Neuronal stem cell (in vitro differentiated cells): ENCODE results near the gene SHFL. TPM values are rescaled to one million over a fixed set of nuclear protein-coding genes. Genes with fewer than 3 reads are reported as not detected.

Experiments used
- DNase-seq: peaks from one replicate; pipeline ENCODE4 v3.0.0-alpha.2; 2013; ENCODE audit warnings: low spot score
- H2AFZ ChIP-seq: one replicate; pipeline ENCODE4 v1.6.1; 2013; ENCODE audit warnings: mild to moderate bottlenecking, low read length, inconsistent platforms
- H2AK5ac ChIP-seq: 2 replicates; pipeline ENCODE4 v1.6.1; 2013; ENCODE audit warnings: low read depth, mild to moderate bottlenecking, inconsistent platforms, low read length, moderate library complexity, mixed read lengths
- H2BK120ac ChIP-seq: 2 replicates; pipeline ENCODE4 v1.6.1; 2013; ENCODE audit warnings: low read depth, mild to moderate bottlenecking, inconsistent platforms, low read length, moderate library complexity, mixed read lengths
- H2BK12ac ChIP-seq: one replicate; pipeline ENCODE4 v1.6.1; 2013; ENCODE audit warnings: low read length, inconsistent platforms
- H2BK15ac ChIP-seq: 2 replicates; pipeline ENCODE4 v1.6.1; 2013; ENCODE audit warnings: mild to moderate bottlenecking, low read length, inconsistent platforms, mixed read lengths
- H2BK5ac ChIP-seq: one replicate; pipeline ENCODE4 v1.6.1; 2013; ENCODE audit warnings: inconsistent platforms, mild to moderate bottlenecking, low read length, moderate library complexity
- H3K14ac ChIP-seq: one replicate; pipeline ENCODE4 v1.6.1; 2013; ENCODE audit warnings: low read length, inconsistent platforms
- H3K18ac ChIP-seq: 2 replicates; pipeline ENCODE4 v1.6.1; 2013; ENCODE audit warnings: low read length, inconsistent platforms
- H3K23ac ChIP-seq: 2 replicates; pipeline ENCODE4 v1.6.1; 2013; ENCODE audit warnings: low read depth, mild to moderate bottlenecking, mixed read lengths, low read length, inconsistent platforms; ENCODE audit not compliant: poor library complexity
- H3K27ac ChIP-seq: replicated peaks from 3 replicates; pipeline ENCODE4 v1.5.1; 2013; ENCODE audit warnings: low read length, inconsistent platforms
- H3K27me3 ChIP-seq, 3 experiments: 2 replicates each; pipeline ENCODE4 v1.6.1; 2013; ENCODE audit warnings: low read length in 3 of 3, mild to moderate bottlenecking in 2 of 3, inconsistent platforms in 1 of 3, low read depth in 1 of 3, mixed read lengths in 1 of 3, moderate library complexity in 1 of 3; ENCODE audit not compliant: control insufficient read depth in 3 of 3, insufficient read depth in 3 of 3
- H3K36me3 ChIP-seq, 2 donors: replicated peaks in 1 of 2; 2 replicates each; pipeline ENCODE4 v1.6.1; 2013; ENCODE audit warnings: low read length in 2 of 2; ENCODE audit not compliant: control insufficient read depth in 2 of 2, insufficient read depth in 2 of 2
- H3K4ac ChIP-seq: 2 replicates; pipeline ENCODE4 v1.6.1; 2013; ENCODE audit warnings: inconsistent platforms, mild to moderate bottlenecking, low read length, moderate library complexity
- H3K4me1 ChIP-seq, 2 donors: 1 replicate in 1 of 2; 2 replicates in 1 of 2; pipeline ENCODE4 v1.6.1; 2013; ENCODE audit warnings: low read length in 2 of 2, low read depth in 1 of 2; ENCODE audit not compliant: control insufficient read depth in 2 of 2, insufficient read depth in 1 of 2
- H3K4me2 ChIP-seq: one replicate; pipeline ENCODE4 v1.6.1; 2013; ENCODE audit warnings: mild to moderate bottlenecking, low read length, inconsistent platforms; ENCODE audit not compliant: insufficient read depth, poor library complexity, severe bottlenecking
- H3K4me3 ChIP-seq, 2 donors: 2 replicates each; pipeline ENCODE4 v1.5.1; 2013; ENCODE audit warnings: low read length in 2 of 2, mild to moderate bottlenecking in 2 of 2, inconsistent platforms in 1 of 2, moderate library complexity in 1 of 2
- H3K79me1 ChIP-seq: one replicate; pipeline ENCODE4 v1.6.1; 2013; ENCODE audit warnings: low read depth, mild to moderate bottlenecking, inconsistent platforms, low read length, moderate library complexity
- H3K9ac ChIP-seq: one replicate; pipeline ENCODE4 v1.6.1; 2013; ENCODE audit warnings: mild to moderate bottlenecking, low read depth, low read length, inconsistent platforms; ENCODE audit not compliant: poor library complexity
- H3K9me3 ChIP-seq, 2 donors: replicated peaks in 1 of 2; 2 replicates each; pipeline versions ENCODE3 to v1.6.1; 2013; ENCODE audit warnings: low read length in 2 of 2, mild to moderate bottlenecking in 2 of 2, inconsistent platforms in 1 of 2, low read depth in 1 of 2, mixed read lengths in 1 of 2, moderate library complexity in 1 of 2; ENCODE audit not compliant: control insufficient read depth in 2 of 2, insufficient read depth in 1 of 2
- H4K8ac ChIP-seq: one replicate; pipeline ENCODE4 v1.6.1; 2013; ENCODE audit warnings: low read depth, mild to moderate bottlenecking, inconsistent platforms, low read length, moderate library complexity
- H4K91ac ChIP-seq: one replicate; pipeline ENCODE4 v1.6.1; 2013; ENCODE audit warnings: low read length, low read depth, mild to moderate bottlenecking, inconsistent platforms; ENCODE audit not compliant: poor library complexity
- WGBS, 2 donors: extraction: QIAGEN DNeasy Blood & Tissue Kit; methylation state at CpG; one replicate each; pipeline ENCODE4 v1.1.7; 2013; ENCODE audit warnings: missing lambda C conversion rate in 2 of 2, mixed read lengths in 1 of 2; ENCODE audit not compliant: insufficient read length in 2 of 2, insufficient replicate concordance in 1 of 2; ENCODE audit errors: extremely low coverage in 2 of 2; 5-methylcytosine and 5-hydroxymethylcytosine counted together
- polyA plus RNA-seq, 2 experiments: library from polyadenylated mRNA; stranded (reverse); fragments of 200-250 nt; gene quantifications; one replicate each; pipeline ENCODE4 v1.2.3, GENCODE V29; 2013

Gene SHFL
- polyA plus RNA-seq (2013, experiment 1 of 2): 0.77 TPM
- polyA plus RNA-seq (2013, experiment 2 of 2): 0.71 TPM

DNA sequence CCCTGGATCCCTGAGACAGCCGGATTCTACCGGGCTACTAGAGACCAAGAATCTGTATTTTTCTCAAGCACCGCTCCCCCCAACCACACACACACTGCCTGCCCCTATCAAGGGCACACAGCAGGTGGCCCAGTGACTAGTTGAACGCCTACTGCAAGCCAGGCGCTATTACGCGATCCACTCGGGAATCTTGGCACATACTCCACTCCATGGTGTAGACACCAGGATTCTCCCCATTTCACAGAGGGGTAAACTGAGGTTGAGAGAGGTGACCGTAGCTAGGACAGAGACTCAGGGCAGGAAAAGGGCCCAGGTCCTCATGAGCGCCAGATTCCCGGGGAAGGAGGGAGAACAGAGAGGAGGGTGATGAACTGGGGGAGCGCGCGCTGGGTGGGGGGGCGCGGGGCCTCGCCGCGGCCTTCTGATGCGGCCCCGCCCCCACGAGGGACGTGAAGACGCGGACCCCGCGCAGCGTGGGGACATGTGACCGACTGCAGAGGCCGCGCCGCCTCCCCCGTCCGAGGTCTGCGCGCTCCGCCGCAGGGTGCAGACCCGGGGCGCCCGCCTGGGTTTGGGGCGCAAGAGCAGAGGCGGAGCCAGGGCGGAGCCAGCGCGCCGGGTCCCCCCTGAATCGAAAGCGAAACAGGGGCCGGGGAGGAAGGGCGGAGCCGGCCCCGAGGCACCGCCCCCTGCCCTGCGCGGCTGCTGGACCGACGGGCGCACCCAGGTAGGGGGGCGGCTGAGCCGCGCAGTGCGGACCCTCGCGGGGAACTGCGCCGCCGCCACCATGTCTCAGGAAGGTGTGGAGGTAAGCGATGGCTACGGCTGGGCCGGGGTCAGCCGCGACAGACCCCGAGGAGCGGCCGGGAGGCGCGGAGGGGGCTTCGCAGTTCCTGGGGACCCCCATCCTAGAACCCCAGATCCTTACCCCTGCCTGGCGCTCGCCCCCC lies at the start of gene SHFL:
Gene SHFL (plus strand): TSS at position 677 of the 950 bp plus-strand sequence. CDS start 111 bp downstream, at position 788.
- Histone ChIP-seq H3K36me3 (no peaks in the 10 kb centered on the region), H3K79me1 (no peaks in the 10 kb centered on the region), H3K4me2 (peak within 1 kb of the TSS; percentile 91), H3K27ac (no peak within 1 kb of the TSS), H3K9me3 (peaks cover 0 to 1% of the 10 kb centered on the region in 2 donors), H3K14ac (peak within 1 kb of the TSS; percentile 21), H2AK5ac (peak within 1 kb of the TSS; percentile 63), H3K23ac (no peak within 1 kb of the TSS), H2BK120ac (no peak within 1 kb of the TSS), H3K9ac (peak within 1 kb of the TSS; percentile 84), H2BK15ac (peak within 1 kb of the TSS; percentile 58), H3K18ac (peak within 1 kb of the TSS; percentile 90), H3K4me1 (peaks cover 0 to 2% of the 10 kb centered on the region in 2 donors), H2BK5ac (no peak within 1 kb of the TSS), H4K8ac (no peak within 1 kb of the TSS), H3K4me3 (peak within 1 kb of the TSS; percentile 69 to 84), H3K4ac (no peak within 1 kb of the TSS), H2AFZ (peak within 1 kb of the TSS; percentile 99), H4K91ac (no peak within 1 kb of the TSS), H2BK12ac (peak within 1 kb of the TSS; percentile 63), H3K27me3 (peaks cover 8 to 28% (median 8%) of the 10 kb centered on the region in 3 experiments)
- no CpG with 5 or more reads among the region's 81 CpGs for WGBS, 2 donors
- peak; percentile 39 for DNase-seq

- Histone ChIP-seq H2AK5ac (no peak overlapping the region), H3K9ac (no peak overlapping the region), H2BK12ac (no peak overlapping the region), H3K27me3 (peaks cover 0 to 43% (median 2%) of the 10 kb centered on the region in 3 experiments), H3K4me3 (no peak overlapping the region), H2BK5ac (no peak overlapping the region), H3K14ac (no peak overlapping the region), H3K23ac (no peak overlapping the region), H3K79me1 (no peaks in the 10 kb centered on the region), H3K4me1 (no peaks in the 10 kb centered on the region), H3K36me3 (no peaks in the 10 kb centered on the region), H3K27ac (no peak overlapping the region), H3K4ac (no peak overlapping the region), H3K4me2 (no peak overlapping the region), H3K9me3 (peaks cover 0 to 14% of the 10 kb centered on the region in 2 donors), H4K91ac (no peak overlapping the region), H2BK15ac (no peak overlapping the region), H2AFZ (no peak overlapping the region), H3K18ac (no peak overlapping the region), H2BK120ac (no peak overlapping the region), H4K8ac (no peak overlapping the region)
- no CpG with 5 or more reads among the region's 5 CpGs for WGBS, 2 donors
- no peak for DNase-seq
Observed at GRCh38 chr19:10036601-10037071, 49.5 kb upstream of the SHFL start.

DNA sequence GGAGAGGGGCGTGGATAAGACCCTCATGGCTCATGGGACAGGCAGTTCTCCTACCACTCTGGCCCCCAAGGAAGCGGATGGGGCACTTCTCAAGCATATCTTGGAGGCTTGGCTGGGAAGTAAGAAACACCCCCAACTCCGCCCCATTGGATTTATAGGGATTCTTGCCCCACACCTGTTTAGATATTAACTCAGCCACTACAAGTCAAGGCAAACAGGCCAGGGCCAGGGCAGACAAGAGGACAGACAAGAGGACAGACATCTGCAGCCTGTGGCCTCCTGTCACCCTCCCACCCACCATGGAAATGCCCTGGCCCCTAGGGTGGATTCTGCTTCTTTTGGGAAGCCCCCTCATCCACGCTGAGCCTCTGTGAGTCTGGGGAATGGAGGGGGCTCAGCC lies 48.8 kb upstream of the SHFL start:
- H3K9ac ChIP-seq: peak overlapping the region; percentile 9
- H2BK120ac ChIP-seq: no peak overlapping the region
- no peak overlapping the region for H3K4me3 ChIP-seq
- H2BK12ac ChIP-seq: no peak overlapping the region
- H2BK15ac ChIP-seq: no peak overlapping the region
- no peak for DNase-seq
- no peak overlapping the region for H3K4me2 ChIP-seq
- H4K91ac ChIP-seq: no peak overlapping the region
- H3K27ac ChIP-seq: no peak overlapping the region
- no peak overlapping the region for H4K8ac ChIP-seq
- no peaks in the 10 kb centered on the region for H3K79me1 ChIP-seq
- peaks cover 0 to 19% of the 10 kb centered on the region in 2 donors for H3K9me3 ChIP-seq
- no peak overlapping the region for H3K4ac ChIP-seq
- H2BK5ac ChIP-seq: no peak overlapping the region
- no peaks in the 10 kb centered on the region for H3K36me3 ChIP-seq
- H2AK5ac ChIP-seq: no peak overlapping the region
- no peak overlapping the region for H3K23ac ChIP-seq
- no CpG with 5 or more reads among the region's 4 CpGs for WGBS, 2 donors
- H2AFZ ChIP-seq: no peak overlapping the region
- H3K14ac ChIP-seq: no peak overlapping the region
- H3K18ac ChIP-seq: no peak overlapping the region
- peaks cover 0 to 39% (median 2%) of the 10 kb centered on the region in 3 experiments for H3K27me3 ChIP-seq
- no peaks in the 10 kb centered on the region for H3K4me1 ChIP-seq

DNA sequence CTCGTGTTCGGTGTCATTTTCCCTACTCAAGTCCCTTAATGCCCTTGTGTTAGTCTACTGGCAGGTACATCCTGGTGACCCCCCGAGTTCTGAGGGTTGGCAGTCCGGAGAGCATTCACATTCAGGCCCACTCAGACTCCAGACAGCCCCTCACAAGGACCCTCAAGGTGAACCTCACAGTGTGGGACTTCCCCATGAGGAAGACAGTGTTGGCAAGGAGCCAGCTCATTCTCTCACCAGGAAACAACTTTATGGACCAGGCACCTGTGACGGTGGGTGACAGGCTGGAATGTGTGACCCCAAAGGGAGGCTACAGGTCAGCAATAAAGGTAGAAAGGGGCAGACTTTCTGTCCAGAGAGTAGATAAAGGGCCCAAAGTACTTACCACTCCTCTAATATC lies 48.3 kb upstream of the SHFL start:
- Histone ChIP-seq H2BK5ac (no peak overlapping the region), H3K14ac (no peak overlapping the region), H3K4me2 (no peak overlapping the region), H3K27me3 (peaks cover 0 to 34% (median 2%) of the 10 kb centered on the region in 3 experiments), H3K79me1 (no peaks in the 10 kb centered on the region), H3K4ac (no peak overlapping the region), H4K8ac (no peak overlapping the region), H3K36me3 (no peaks in the 10 kb centered on the region), H2BK120ac (no peak overlapping the region), H3K18ac (no peak overlapping the region), H3K4me1 (no peaks in the 10 kb centered on the region), H3K27ac (no peak overlapping the region), H2BK15ac (no peak overlapping the region), H3K4me3 (no peak overlapping the region), H2AK5ac (no peak overlapping the region), H2BK12ac (no peak overlapping the region), H3K9ac (no peak overlapping the region), H3K9me3 (peaks cover 0 to 24% of the 10 kb centered on the region in 2 donors), H4K91ac (no peak overlapping the region), H2AFZ (no peak overlapping the region), H3K23ac (no peak overlapping the region)
- no peak for DNase-seq
- WGBS, 2 donors: no CpG with 5 or more reads among the region's 5 CpGs
